Fibroblast of villous mesenchyme (primary cell): Measurements from ENCODE around the gene TSPAN11. TPM values are rescaled to one million over a fixed set of nuclear protein-coding genes. Genes with fewer than 3 reads are reported as not detected.

Source experiments
- DNase-seq: peaks from one replicate; pipeline ENCODE4 v3.0.0-alpha.2; 2010; ENCODE audit warnings: low read depth
- H3K4me3 ChIP-seq: 2 replicates; pipeline ENCODE4 v1.5.1; 2011; ENCODE audit warnings: low read depth, mild to moderate bottlenecking, low read length
- total RNA-seq: library from RNA; depleted of rRNA; stranded (reverse); fragments of >200 nt; gene quantifications from 2 replicates; pipeline ENCODE4 v1.2.3, GENCODE V29; 2012
- TF ChIP-seq, protein P1 (sequence below): IDR thresholded peaks from 2 replicates; pipeline ENCODE4 v1.5.1; 2012; ENCODE audit warnings: low read depth, mild to moderate bottlenecking, low read length; ENCODE audit not compliant: insufficient read depth

TSPAN11 gene
- total RNA-seq, 1 donor = 0.43 TPM

DNA sequence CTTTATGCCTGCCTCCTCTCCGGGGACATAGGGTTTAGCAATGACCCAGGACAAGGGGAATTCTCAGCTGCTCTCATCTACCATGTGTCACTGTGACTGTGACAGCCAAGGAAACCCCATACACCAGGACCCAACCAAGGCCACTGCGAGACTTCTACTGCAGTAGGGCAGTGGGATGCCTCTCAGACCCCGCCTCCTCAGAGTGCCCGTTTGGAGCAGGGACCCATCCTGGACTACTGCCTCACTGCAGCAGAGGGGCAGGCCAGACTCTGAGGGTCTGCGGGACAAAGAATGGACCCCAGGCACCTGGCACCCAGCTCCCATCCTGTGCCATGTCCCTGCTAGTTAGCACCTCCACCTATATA lies 75.8 kb downstream of the TSPAN11 start:
- TF ChIP-seq, protein P1, sequence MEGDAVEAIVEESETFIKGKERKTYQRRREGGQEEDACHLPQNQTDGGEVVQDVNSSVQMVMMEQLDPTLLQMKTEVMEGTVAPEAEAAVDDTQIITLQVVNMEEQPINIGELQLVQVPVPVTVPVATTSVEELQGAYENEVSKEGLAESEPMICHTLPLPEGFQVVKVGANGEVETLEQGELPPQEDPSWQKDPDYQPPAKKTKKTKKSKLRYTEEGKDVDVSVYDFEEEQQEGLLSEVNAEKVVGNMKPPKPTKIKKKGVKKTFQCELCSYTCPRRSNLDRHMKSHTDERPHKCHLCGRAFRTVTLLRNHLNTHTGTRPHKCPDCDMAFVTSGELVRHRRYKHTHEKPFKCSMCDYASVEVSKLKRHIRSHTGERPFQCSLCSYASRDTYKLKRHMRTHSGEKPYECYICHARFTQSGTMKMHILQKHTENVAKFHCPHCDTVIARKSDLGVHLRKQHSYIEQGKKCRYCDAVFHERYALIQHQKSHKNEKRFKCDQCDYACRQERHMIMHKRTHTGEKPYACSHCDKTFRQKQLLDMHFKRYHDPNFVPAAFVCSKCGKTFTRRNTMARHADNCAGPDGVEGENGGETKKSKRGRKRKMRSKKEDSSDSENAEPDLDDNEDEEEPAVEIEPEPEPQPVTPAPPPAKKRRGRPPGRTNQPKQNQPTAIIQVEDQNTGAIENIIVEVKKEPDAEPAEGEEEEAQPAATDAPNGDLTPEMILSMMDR = no peak
- no peak overlapping the region for H3K4me3 ChIP-seq
- no peak for DNase-seq

DNA sequence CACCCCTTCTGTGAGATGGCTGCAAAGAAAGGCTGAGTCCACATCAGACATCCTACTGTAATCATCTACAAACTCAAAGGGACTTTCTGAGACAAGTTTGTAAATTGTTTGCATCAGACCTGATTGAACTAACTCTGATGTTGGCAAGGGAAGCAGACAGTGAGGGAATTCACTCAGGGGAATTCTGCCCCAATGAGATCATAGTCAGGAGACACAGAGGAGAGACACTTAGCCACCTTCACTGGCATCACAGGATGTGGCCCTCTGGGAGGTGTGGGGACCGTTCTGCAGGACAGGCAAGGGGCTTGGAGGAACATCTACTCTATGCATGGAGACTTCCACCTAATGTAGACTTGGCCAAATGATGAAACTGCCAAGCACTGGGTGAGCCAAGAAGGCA lies 76.5 kb downstream of the TSPAN11 start:
- no peak overlapping the region for H3K4me3 ChIP-seq
- DNase-seq = peak; percentile 30
- TF ChIP-seq, protein P1 = no peak

DNA sequence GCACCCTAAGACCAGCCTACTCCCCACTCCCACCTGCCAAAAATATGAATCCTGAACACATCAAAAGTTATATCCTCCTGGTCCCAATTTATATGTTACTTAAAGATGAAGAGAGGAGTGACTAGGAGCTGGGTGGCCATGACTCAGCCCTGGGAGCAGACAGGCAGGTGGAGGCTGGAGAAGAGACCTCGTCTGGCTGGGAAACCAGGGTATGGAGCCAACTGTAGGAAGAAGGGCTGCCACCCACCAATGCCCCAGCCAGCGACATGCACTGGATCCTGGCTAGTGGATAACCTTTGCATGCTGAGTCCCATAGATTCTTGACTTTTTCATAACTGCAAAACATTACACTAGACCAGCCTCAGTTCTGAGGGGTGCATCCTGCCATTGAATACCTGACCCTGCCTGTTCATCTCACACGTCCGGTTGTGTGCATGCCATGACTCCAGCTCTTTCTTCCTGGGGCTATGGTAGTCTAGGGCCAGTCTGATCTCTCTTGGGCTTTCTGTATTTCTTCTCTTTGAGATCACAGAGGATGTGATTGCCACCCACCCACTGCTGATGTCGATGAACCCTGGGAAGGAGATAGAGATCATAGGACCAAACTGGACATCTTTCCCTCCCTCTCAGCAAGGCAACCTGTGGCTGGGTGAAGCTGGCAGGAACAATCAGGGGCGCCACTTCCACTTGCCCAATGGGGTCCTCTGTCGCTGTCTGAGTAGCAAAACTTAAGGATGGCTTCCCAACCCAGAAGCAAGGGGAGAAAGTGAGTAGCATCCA lies 77.5 kb downstream of the TSPAN11 start:
- DNase-seq = no peak
- H3K4me3 ChIP-seq = no peak overlapping the region
- TF ChIP-seq, protein P1 = no peak

DNA sequence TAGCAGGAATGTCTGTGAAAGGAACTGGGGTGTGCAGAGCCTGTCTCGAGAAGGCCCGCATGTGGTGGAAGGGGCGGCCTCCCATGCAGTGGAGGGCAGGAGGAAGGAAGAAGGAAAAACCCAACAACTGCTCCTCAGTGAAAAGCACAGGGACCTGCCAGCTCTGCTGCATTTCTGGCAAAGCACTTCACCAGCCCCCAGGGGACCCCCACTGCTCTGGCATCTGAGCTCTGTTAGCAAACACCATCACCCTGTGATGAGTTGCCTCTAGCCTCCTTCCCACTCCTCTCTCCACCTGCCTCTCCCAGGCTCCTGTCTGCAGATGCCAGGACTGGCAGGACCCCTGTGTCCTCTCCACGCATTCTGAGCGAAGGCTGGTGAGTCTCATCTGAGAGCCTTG lies 78.1 kb downstream of the TSPAN11 start:
- no peak overlapping the region for H3K4me3 ChIP-seq
- TF ChIP-seq, protein P1 = no peak
- no peak for DNase-seq

DNA sequence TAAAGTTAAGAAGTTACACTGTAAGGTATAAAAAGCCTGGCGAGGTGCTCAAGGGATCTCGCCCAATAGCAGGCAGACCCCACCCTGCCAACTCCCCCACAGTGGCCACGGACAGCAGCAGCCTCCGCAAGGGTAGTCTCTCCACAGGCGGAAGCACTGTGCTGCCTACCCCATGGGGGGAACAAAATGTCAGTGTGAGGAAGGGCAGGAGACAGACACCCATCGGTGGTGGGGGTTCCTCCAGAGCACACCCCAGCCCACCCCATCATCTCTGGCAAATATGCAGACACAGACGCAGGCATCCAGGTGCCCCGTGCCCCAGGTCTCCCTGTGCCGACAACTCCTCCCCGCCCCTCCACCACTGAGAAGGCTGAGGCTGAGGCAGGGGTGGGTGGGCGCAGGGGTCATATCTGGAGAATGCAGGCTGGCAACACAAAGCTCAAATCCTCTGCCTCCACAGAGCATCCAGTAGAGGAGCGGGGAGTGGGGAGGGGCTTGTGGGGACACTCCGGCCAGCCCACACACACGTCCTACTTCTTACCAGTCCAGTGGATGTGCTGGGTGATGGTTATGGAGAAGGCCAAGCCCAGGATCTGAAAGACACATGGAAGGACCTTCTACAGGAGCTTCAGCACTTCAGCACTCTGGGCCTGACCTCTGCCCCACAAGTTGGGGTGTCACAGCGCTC lies 78.9 kb downstream of the TSPAN11 start:
- no peak for DNase-seq
- no peak overlapping the region for H3K4me3 ChIP-seq
- TF ChIP-seq, protein P1 = no peak

DNA sequence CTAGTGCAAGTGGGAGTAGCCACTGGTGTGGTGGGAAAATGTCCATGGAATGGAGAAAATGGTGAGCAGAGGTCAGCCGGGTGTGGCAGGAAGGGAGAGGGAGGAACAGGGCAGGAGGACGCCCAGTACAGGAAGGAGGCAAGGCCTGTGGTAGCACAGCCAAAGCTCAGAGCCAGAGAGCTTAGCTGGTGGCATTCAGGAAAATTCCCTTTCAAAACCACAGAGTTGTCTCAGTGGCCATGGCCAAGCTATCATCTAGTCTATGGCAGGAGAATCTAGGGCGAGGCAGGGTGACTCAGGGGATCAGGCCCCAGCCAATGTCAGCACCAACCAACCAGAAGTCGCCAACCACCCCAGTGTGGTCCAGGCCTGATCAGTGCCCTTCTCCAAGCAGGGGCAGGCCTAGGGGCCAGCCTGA lies 79.4 kb downstream of the TSPAN11 start:
- H3K4me3 ChIP-seq = no peak overlapping the region
- DNase-seq = peak; percentile 50

More for the DNA sequence above, 79.4 kb downstream of the TSPAN11 start:
- TF ChIP-seq, protein P1 = no peak
